ENCODE data around the gene FAM20A.

DNA sequence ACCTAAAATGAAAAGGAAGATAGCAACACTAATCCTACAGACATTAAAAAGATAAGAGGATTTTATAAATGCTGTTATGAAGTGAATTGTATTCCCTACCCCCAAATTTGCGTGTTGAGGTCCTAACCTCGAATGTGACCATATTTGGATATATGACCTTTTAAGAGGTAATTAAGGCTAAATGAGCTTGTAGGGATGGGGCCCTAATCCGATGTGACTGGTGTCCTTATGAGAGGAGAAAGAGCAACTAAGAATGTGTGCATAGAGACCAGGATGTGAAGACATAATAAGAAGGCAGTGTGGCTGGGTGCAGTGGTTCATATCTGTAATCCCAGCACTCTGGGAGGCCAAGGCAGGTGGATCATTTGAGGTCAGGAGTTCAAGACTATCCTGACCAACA, 48.2 kb upstream of the FAM20A start:
- TF ChIP-seq EZH2 (IDR thresholded peaks at IDR 0.05; ENCODE audit: borderline replicate concordance, low read length), result no peak
- TF ChIP-seq, protein P1, sequence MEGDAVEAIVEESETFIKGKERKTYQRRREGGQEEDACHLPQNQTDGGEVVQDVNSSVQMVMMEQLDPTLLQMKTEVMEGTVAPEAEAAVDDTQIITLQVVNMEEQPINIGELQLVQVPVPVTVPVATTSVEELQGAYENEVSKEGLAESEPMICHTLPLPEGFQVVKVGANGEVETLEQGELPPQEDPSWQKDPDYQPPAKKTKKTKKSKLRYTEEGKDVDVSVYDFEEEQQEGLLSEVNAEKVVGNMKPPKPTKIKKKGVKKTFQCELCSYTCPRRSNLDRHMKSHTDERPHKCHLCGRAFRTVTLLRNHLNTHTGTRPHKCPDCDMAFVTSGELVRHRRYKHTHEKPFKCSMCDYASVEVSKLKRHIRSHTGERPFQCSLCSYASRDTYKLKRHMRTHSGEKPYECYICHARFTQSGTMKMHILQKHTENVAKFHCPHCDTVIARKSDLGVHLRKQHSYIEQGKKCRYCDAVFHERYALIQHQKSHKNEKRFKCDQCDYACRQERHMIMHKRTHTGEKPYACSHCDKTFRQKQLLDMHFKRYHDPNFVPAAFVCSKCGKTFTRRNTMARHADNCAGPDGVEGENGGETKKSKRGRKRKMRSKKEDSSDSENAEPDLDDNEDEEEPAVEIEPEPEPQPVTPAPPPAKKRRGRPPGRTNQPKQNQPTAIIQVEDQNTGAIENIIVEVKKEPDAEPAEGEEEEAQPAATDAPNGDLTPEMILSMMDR (IDR thresholded peaks at IDR 0.05; ENCODE audit: low read length), result no peak

Measured in OCI-LY1 (cell line).